K562 (cell line): ENCODE results near the gene MEGF11. TPM values are rescaled to one million over a fixed set of nuclear protein-coding genes. Genes with fewer than 3 reads are reported as not detected.

ENCODE experiments used
- ATAC-seq: fragments of 200-7000 bp; cut with Tn5 transposase; 3 replicates; pipeline ENCODE4 v1.9.1; 2020; ENCODE audit warnings: moderate library complexity
- BruUV-seq: library from RNA; stranded (reverse); fragments of 400-500 nt; replicated peaks from 2 replicates; lab custom pipeline; 2021; lab: Mats Ljungman, UMichigan
- CTCF ChIA-PET: fragments of 300-600 bp; formaldehyde crosslinking; extraction: SDS; loops from one replicate; lab custom pipeline; 2021; ENCODE audit warnings: low intra/inter-chr PET ratio; lab: Yijun Ruan, JAX
- POLR2A ChIA-PET: fragments of 300-600, 350-650 bp; sonication (Branson Sonifier 250); formaldehyde crosslinking; extraction: SDS; loops from one replicate; lab custom pipeline; 2021; ENCODE audit warnings: antibody characterized with exemption, inconsistent platforms; lab: Yijun Ruan, JAX
- DNase-seq, 4 experiments: peaks; one replicate each; pipeline versions ENCODE4 v3.0.0 to v3.0.0-alpha.2; 2011 to 2018; ENCODE audit warnings: low spot score in 3 of 4, mixed read lengths in 3 of 4; ENCODE audit errors: extremely low read depth in 1 of 4
- FAIRE-seq: peaks from 2 replicates; lab custom pipeline; 2011; peaks lifted over from hg19 to GRCh38; lab: Jason Lieb, UNC
- H2AFZ ChIP-seq: 2 replicates; pipeline ENCODE4 v1.6.0; 2011; ENCODE audit warnings: low read depth, low read length, control low read depth, inconsistent platforms
- H3K27ac ChIP-seq: fragments of 200-600 bp; 3 replicates; pipeline ENCODE4 v1.8.0; 2011; ENCODE audit warnings: low read depth, mild to moderate bottlenecking, control low read depth, inconsistent platforms, low read length, moderate library complexity, mixed read lengths; ENCODE audit errors: extremely low read depth
- H3K27me3 ChIP-seq, 2 experiments: fragments of 300-600 bp in 1 of 2; 2 replicates in 1 of 2; 3 replicates in 1 of 2; pipeline versions ENCODE4 v1.6.0 to v1.8.0; 2011; ENCODE audit warnings: inconsistent platforms in 2 of 2, low read length in 2 of 2, mild to moderate bottlenecking in 1 of 2, mixed read lengths in 1 of 2, moderate library complexity in 1 of 2; ENCODE audit not compliant: control insufficient read depth in 2 of 2, insufficient read depth in 2 of 2
- H3K36me3 ChIP-seq: fragments of 300-600 bp; 3 replicates; pipeline ENCODE4 v1.8.0; 2011; ENCODE audit warnings: mild to moderate bottlenecking, low read length, inconsistent platforms; ENCODE audit not compliant: control insufficient read depth, insufficient read depth
- H3K4me1 ChIP-seq, 2 experiments: fragments of 200-600 bp in 1 of 2; replicated peaks in 1 of 2; 2 replicates in 1 of 2; 3 replicates in 1 of 2; pipeline versions ENCODE4 v1.5.1 to v1.8.0; 2011; ENCODE audit warnings: inconsistent platforms in 2 of 2, low read length in 2 of 2, mild to moderate bottlenecking in 1 of 2, mixed read lengths in 1 of 2, moderate library complexity in 1 of 2; ENCODE audit not compliant: control insufficient read depth in 2 of 2, insufficient read depth in 2 of 2
- H3K4me2 ChIP-seq: 2 replicates; pipeline ENCODE4 v1.6.1; 2011; ENCODE audit warnings: low read length, control low read depth, inconsistent platforms, mixed read lengths; ENCODE audit not compliant: insufficient read depth
- H3K4me3 ChIP-seq: fragments of 200-600 bp; sonication (generic), shearing (Covaris generic); 2 replicates; pipeline ENCODE4 v1.5.1; 2016; ENCODE audit warnings: control low read depth, inconsistent platforms
- H3K79me2 ChIP-seq: fragments of 200-600 bp; 3 replicates; pipeline ENCODE4 v1.8.0; 2011; ENCODE audit warnings: low read length, inconsistent platforms; ENCODE audit not compliant: control insufficient read depth, insufficient read depth
- H3K9ac ChIP-seq, 2 experiments: 2 replicates each; pipeline versions ENCODE4 v1.6.0 to v1.6.1; 2011; ENCODE audit warnings: low read depth in 2 of 2, low read length in 2 of 2, control low read depth in 1 of 2, inconsistent platforms in 1 of 2, mild to moderate bottlenecking in 1 of 2, mixed read lengths in 1 of 2; ENCODE audit not compliant: insufficient read depth in 1 of 2
- H3K9me1 ChIP-seq: one replicate; pipeline ENCODE4 v1.6.0; 2011; ENCODE audit warnings: inconsistent platforms, mild to moderate bottlenecking, low read length, moderate library complexity; ENCODE audit not compliant: control insufficient read depth, insufficient read depth
- H3K9me3 ChIP-seq: replicated peaks from 2 replicates; pipeline ENCODE4 v1.5.1; 2011; ENCODE audit warnings: low read depth, low read length, inconsistent platforms; ENCODE audit not compliant: control insufficient read depth, insufficient read depth
- H4K20me1 ChIP-seq: replicated peaks from 2 replicates; pipeline ENCODE4 v1.6.1; 2011; ENCODE audit warnings: low read length, inconsistent platforms, mixed read lengths; ENCODE audit not compliant: control insufficient read depth, insufficient read depth
- HNRNPH1 ChIP-seq: fragments of 200-400 bp; formaldehyde crosslinking; optimal IDR thresholded peaks from 2 replicates; pipeline ENCODE3; 2017; ENCODE audit warnings: low read depth, mild to moderate bottlenecking, low read length, moderate library complexity
- KAT8 ChIP-seq: fragments of 450-650 bp; IDR thresholded peaks from 2 replicates; pipeline ENCODE4 v1.6.1; 2016; ENCODE audit warnings: low read depth, mild to moderate bottlenecking
- MAZ ChIP-seq, 2 experiments: fragments of 450-650 bp in 1 of 2; sonication (generic) in 1 of 2; formaldehyde crosslinking; IDR thresholded peaks in 1 of 2; conservative IDR thresholded peaks in 1 of 2; 2 replicates each; pipeline versions ENCODE4 v1.4.0 to v1.5.0; 2020; ENCODE audit warnings: mild to moderate bottlenecking in 1 of 2, missing genetic modification reagents in 1 of 2
- MXD1 ChIP-seq: fragments of 250-450 bp; sonication (Bioruptor Pico); IDR thresholded peaks from 2 replicates; pipeline ENCODE4 v1.8.0; 2021; ENCODE audit warnings: borderline replicate concordance, mild to moderate bottlenecking, moderate library complexity; ENCODE audit not compliant: poor library complexity, severe bottlenecking
- PTTG1 ChIP-seq: fragments of 450-650 bp; IDR thresholded peaks from 2 replicates; pipeline ENCODE4 v1.6.1; 2016; ENCODE audit warnings: low read depth, mild to moderate bottlenecking, missing genetic modification characterization, missing compliant biosample characterization
- SIN3A ChIP-seq, 2 experiments: fragments of 150-350 bp in 1 of 2; IDR thresholded peaks; 2 replicates each; pipeline ENCODE4 v1.6.1; 2011 to 2016; ENCODE audit warnings: borderline replicate concordance in 2 of 2, low read depth in 2 of 2, low read length in 2 of 2, mild to moderate bottlenecking in 2 of 2, moderate library complexity in 2 of 2; ENCODE audit not compliant: control insufficient read depth in 1 of 2
- ZEB2 ChIP-seq: fragments of 450-650 bp; IDR thresholded peaks from 2 replicates; pipeline ENCODE4 v1.6.1; 2016
- ZNF766 ChIP-seq: fragments of 200-800 bp; sonication (Bioruptor generic); conservative IDR thresholded peaks from 2 replicates; pipeline ENCODE4 v1.6.1; 2016; ENCODE audit warnings: missing genetic modification characterization, missing compliant biosample characterization
- WGBS: fragments of 100-300 bp; shearing (Covaris generic); methylation state at CpG from one replicate; pipeline ENCODE4 v1.1.6; 2016; ENCODE audit warnings: low coverage, mixed read lengths; ENCODE audit not compliant: insufficient coverage; ENCODE audit errors: missing lambda C conversion rate; 5-methylcytosine and 5-hydroxymethylcytosine counted together
- in situ Hi-C: fragments of 300-500 bp; cut with MboI; formaldehyde crosslinking; loops from 4 replicates; pipeline ENCODE4 v1.15.0; 2018; ENCODE audit warnings: inconsistent platforms, mixed read lengths
- intact Hi-C: fragments of 100-400 bp; cut with micrococcal nuclease; formaldehyde crosslinking; loops from 2 replicates; pipeline ENCODE4 v1.14.2; 2022
- polyA plus RNA-seq, 8 experiments: library from polyadenylated mRNA; depleted of rRNA in 4 of 8; stranded (reverse) in 5 of 8; unstranded in 3 of 8; fragments of >200 nt; fragmentation: Nextera tagmentation in 2 of 8; fragmentation: Illumina TruSeq in 1 of 8; extraction: Ambion mirVana in 2 of 8; extraction: Trizol in 1 of 8; gene quantifications; 2 replicates each; pipeline versions ENCODE4 v1.2.1 to v1.2.3, GENCODE V29; 2011 to 2014; ENCODE audit warnings: inconsistent platforms in 1 of 8, missing spikeins in 1 of 8
- total RNA-seq, 7 experiments: library from RNA; depleted of rRNA in 6 of 7; stranded (reverse); fragments of >200 nt in 6 of 7; fragmentation: Illumina TruSeq in 2 of 7; extraction: Trizol in 2 of 7; gene quantifications; 2 replicates each; pipeline versions ENCODE4 v1.2.1 to v1.2.3, GENCODE V29; 2011 to 2021; ENCODE audit warnings: low replicate concordance in 1 of 7
- TF ChIP-seq, protein P1 (sequence below): fragments of 250-450 bp; sonication (Bioruptor Pico); IDR thresholded peaks from 2 replicates; pipeline ENCODE4 v1.4.0; 2020; ENCODE audit warnings: mild to moderate bottlenecking, moderate library complexity

Gene MEGF11
- total and polyA plus RNA-seq, 9 of the 15 experiments (the other 6 are each of a cell fraction or from before 2014, with no cell fraction given): 0.06 to 0.23 (median 0.20) TPM; not detected in 6

- intact Hi-C loops: no loop called here
- H3K4me1 ChIP-seq: no peaks in the 10 kb centered on the region
- ATAC-seq (no peak), FAIRE-seq (no peak), DNase-seq (no peak)
- TF ChIP-seq KAT8: no peak
- no peaks in the 10 kb centered on the region for H4K20me1 ChIP-seq
- H3K4me2 ChIP-seq: no peak overlapping the region
- ChIA-PET POLR2A (interaction anchor here (0.9 kb wide), 1 partner anchor 26 kb away, joined by 3 read pairs; no protein-coding TSS in a partner anchor), CTCF (no interaction called here)
- no peaks in the 10 kb centered on the region for H3K9me1 ChIP-seq
- no TSS peak for BruUV-seq
- no peaks in the 10 kb centered on the region for H3K9me3 ChIP-seq
- H3K36me3 ChIP-seq: no peaks in the 10 kb centered on the region
- H3K4me3 ChIP-seq: no peak overlapping the region
- H2AFZ ChIP-seq: no peak overlapping the region
- H3K27ac ChIP-seq: no peak overlapping the region
- in situ Hi-C loops: no loop called here
- H3K79me2 ChIP-seq: no peaks in the 10 kb centered on the region
- no peak overlapping the region for H3K9ac ChIP-seq
- WGBS: 4% methylated on average over 6 of the region's 6 CpGs
- peaks cover 3 to 33% of the 10 kb centered on the region in 2 experiments; a peak in 3 of 5 replicates for H3K27me3 ChIP-seq
Observed at GRCh38 chr15:66049353-66049752, 204.2 kb downstream of the MEGF11 start.

- no peak for ATAC-seq
- Histone ChIP-seq H4K20me1 (no peaks in the 10 kb centered on the region), H3K4me2 (no peak overlapping the region), H3K9me1 (no peaks in the 10 kb centered on the region), H3K9me3 (no peaks in the 10 kb centered on the region), H3K27ac (no peak overlapping the region), H3K36me3 (no peaks in the 10 kb centered on the region), H2AFZ (no peak overlapping the region), H3K79me2 (no peaks in the 10 kb centered on the region), H3K4me3 (no peak overlapping the region), H3K9ac (no peak overlapping the region), H3K4me1 (no peaks in the 10 kb centered on the region), H3K27me3 (peaks cover 5 to 39% of the 10 kb centered on the region in 2 experiments; a peak in 3 of 5 replicates)
- BruUV-seq: no TSS peak
- no peak for TF ChIP-seq ZNF766
- TF ChIP-seq ZEB2: no peak
- no peak for TF ChIP-seq HNRNPH1
- no peak for TF ChIP-seq MXD1 (CRISPR knock-in tag)
- no peak for TF ChIP-seq PTTG1 (tag)
- TF ChIP-seq MAZ (CRISPR knock-in tag; conservative IDR thresholded peaks at IDR 0.05 in 1 of 2, IDR thresholded peaks at IDR 0.05 in 1 of 2): no peak
- TF ChIP-seq, protein P1, sequence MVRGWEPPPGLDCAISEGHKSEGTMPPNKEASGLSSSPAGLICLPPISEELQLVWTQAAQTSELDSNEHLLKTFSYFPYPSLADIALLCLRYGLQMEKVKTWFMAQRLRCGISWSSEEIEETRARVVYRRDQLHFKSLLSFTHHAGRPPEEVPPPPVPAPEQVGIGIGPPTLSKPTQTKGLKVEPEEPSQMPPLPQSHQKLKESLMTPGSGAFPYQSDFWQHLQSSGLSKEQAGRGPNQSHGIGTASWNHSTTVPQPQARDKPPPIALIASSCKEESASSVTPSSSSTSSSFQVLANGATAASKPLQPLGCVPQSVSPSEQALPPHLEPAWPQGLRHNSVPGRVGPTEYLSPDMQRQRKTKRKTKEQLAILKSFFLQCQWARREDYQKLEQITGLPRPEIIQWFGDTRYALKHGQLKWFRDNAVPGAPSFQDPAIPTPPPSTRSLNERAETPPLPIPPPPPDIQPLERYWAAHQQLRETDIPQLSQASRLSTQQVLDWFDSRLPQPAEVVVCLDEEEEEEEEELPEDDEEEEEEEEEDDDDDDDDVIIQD (CRISPR knock-in tag): no peak
- TF ChIP-seq SIN3A (IDR thresholded peaks at IDR 0.05; ENCODE audit: borderline replicate concordance in 2 of 2, control insufficient read depth in 1 of 2, low read depth in 2 of 2, low read length in 2 of 2): no peak
- in situ Hi-C loops: no loop called here
- ChIA-PET POLR2A (interaction anchor here (0.7 to 0.9 kb wide), 2 partner anchors 13 to 683 kb away, joined by 3 to 4 read pairs; no protein-coding TSS in a partner anchor), CTCF (no interaction called here)
- intact Hi-C loops: no loop called here
- no peak for FAIRE-seq
- 3% methylated on average over 9 of the region's 9 CpGs for WGBS
- DNase-seq: no peak
Observed at GRCh38 chr15:66047321-66048024, 206.1 kb downstream of the MEGF11 start.
